Femur (tissue), 1 donor: ENCODE data around the gene CETP.
"Not testable (repeated sequence)": the region's sequence is repeated elsewhere in the genome, so short reads cannot be mapped to it uniquely, and the experiment has no call there.

Source experiments
- DNase-seq: peaks from one replicate; pipeline ENCODE4 v3.0.0-alpha.2; 2017

The CETP gene

GRCh38 chr16:56983211-56983751 is 21.5 kb downstream of the CETP start:
- no peak for DNase-seq

GRCh38 chr16:56984639-56985038 is 22.9 kb downstream of the CETP start:
- no peak for DNase-seq

GRCh38 chr16:56985288-56985961 is 23.7 kb downstream of the CETP start:
- peak; percentile 53 for DNase-seq

GRCh38 chr16:56985962-56986360 is 24.2 kb downstream of the CETP start:
- DNase-seq = no peak

- DNase-seq = no peak
Measured at GRCh38 chr16:56986361-56986760, 24.6 kb downstream of the CETP start.

- DNase-seq = not testable (repeated sequence)
Measured at GRCh38 chr16:56986908-56987307, 25.2 kb downstream of the CETP start.

- no peak for DNase-seq
Measured at GRCh38 chr16:56987692-56988091, 25.9 kb downstream of the CETP start.

GRCh38 chr16:56988161-56988947 is 26.6 kb downstream of the CETP start:
- no peak for DNase-seq

GRCh38 chr16:56988948-56989945 is 27.5 kb downstream of the CETP start, which contains the start of gene NLRC5:
Gene NLRC5, plus strand, starts transcription at chr16:56989557. Its CDS starts 31,156 bp downstream, at chr16:57020713.
- DNase-seq = peak; percentile 89

GRCh38 chr16:56989988-56990387 is 28.2 kb downstream of the CETP start:
- no peak for DNase-seq

- no peak for DNase-seq
Measured at GRCh38 chr16:56990407-56991286, 28.9 kb downstream of the CETP start.

- DNase-seq = not testable (repeated sequence)
Measured at GRCh38 chr16:56992431-56992830, 30.7 kb downstream of the CETP start.

GRCh38 chr16:56993204-56993603 is 31.5 kb downstream of the CETP start:
- DNase-seq = no peak

- DNase-seq = no peak
Measured at GRCh38 chr16:56994311-56994710, 32.6 kb downstream of the CETP start.

- DNase-seq = no peak
Measured at GRCh38 chr16:56995136-56995805, 33.5 kb downstream of the CETP start.

- no peak for DNase-seq
Measured at GRCh38 chr16:56997264-56997663, 35.5 kb downstream of the CETP start.

- DNase-seq = no peak
Measured at GRCh38 chr16:56997931-56998330, 36.2 kb downstream of the CETP start.

- no peak for DNase-seq
Measured at GRCh38 chr16:56998352-56998751, 36.6 kb downstream of the CETP start.

GRCh38 chr16:56998861-56999260 is 37.1 kb downstream of the CETP start:
- no peak for DNase-seq

- DNase-seq = no peak
Measured at GRCh38 chr16:56999409-57000270, 37.9 kb downstream of the CETP start.
